Heart left ventricle (tissue), 13 donors: Measurements from ENCODE around the gene TMEM39A.

ENCODE experiments used
- POLR2A ChIP-seq, 2 donors: fragments of 450-650 bp; IDR thresholded peaks; one replicate each; pipeline ENCODE4 v1.6.1; 2017; ENCODE audit warnings: antibody characterized with exemption in 2 of 2, mild to moderate bottlenecking in 2 of 2, moderate library complexity in 2 of 2
- TF ChIP-seq, protein P1 (sequence below), 12 donors: fragments of 200-600 bp; sonication (generic) in 4 of 12; IDR thresholded peaks; one replicate each; pipeline versions ENCODE4 v1.5.0 to v1.8.0; 2018 to 2022; ENCODE audit warnings: antibody characterized with exemption in 12 of 12, mild to moderate bottlenecking in 5 of 12
- donor health status: ischemic (EF 13 %, LVEDD 7.1; RV severe dilation, severe dysfunction).
- donor health status: DM: no; HTN: yes; CAD: no.
- donor health status: DM: no; HTN: no; CAD: no.
- donor health status: ischemic (EF 25% LVEDD 6.9; RV normal size, moderate dysfunction).
- donor health status: ischemic (EF 25% LVEDD 5.7; RV mildly dilated, moderate dysfunction).
- donor health status: ischemic (EF 35%, LVEDD 5.7; RV mildly dilated, moderate dysfunction).
- donor health status: nonischemic (EF 11% LVEDD 7.7; RV severe dilation, severe dysfunction).
- donor health status: DM: yes; HTN: yes; CAD: no.
- donor health status: PGD.
- donor health status: ischemic (EF 29% LVEDD 5.4; RV normal size, mild dysfunction).
- donor health status: nonischemic (EF 23%, LVEDD 6.1; RV moderate dilation, normal function).

DNA sequence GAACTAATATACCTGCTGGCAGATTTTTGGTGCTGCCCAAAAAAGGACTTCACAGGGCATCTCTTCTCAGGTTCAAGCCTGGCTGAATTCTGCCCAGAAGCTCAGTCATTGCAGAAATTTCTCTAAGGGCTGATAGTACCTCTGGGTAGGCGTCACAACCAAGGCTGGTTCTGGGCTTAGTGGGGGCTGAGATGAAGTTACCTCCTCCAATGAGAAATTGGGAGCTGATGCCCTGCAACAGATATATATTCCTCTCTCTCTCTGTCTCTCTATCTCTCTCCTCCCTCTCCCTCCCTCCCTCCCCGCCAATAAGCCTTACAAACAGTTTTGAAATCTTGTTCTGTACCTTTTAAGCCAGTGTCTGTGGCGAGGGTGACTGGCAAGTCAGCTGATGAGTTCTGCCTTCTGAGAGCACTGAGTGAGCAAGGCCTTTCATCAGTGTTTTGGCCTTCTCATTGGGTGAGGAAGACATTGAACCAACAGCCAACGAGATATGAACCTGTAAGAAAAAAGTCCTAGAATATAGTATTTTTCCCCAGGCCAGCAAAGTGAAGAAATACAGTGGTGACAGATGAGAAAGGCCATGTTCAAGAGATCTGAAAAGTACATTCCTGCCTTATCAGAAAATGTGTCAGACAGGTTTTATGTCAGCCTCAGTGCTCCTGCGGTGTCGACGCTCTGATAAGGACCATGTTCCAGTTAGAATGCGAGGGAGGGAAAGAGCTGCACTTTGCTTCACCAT, 45.5 kb downstream of the TMEM39A start:
- TF ChIP-seq POLR2A (IDR thresholded peaks at IDR 0.05): no peak
- TF ChIP-seq, protein P1, sequence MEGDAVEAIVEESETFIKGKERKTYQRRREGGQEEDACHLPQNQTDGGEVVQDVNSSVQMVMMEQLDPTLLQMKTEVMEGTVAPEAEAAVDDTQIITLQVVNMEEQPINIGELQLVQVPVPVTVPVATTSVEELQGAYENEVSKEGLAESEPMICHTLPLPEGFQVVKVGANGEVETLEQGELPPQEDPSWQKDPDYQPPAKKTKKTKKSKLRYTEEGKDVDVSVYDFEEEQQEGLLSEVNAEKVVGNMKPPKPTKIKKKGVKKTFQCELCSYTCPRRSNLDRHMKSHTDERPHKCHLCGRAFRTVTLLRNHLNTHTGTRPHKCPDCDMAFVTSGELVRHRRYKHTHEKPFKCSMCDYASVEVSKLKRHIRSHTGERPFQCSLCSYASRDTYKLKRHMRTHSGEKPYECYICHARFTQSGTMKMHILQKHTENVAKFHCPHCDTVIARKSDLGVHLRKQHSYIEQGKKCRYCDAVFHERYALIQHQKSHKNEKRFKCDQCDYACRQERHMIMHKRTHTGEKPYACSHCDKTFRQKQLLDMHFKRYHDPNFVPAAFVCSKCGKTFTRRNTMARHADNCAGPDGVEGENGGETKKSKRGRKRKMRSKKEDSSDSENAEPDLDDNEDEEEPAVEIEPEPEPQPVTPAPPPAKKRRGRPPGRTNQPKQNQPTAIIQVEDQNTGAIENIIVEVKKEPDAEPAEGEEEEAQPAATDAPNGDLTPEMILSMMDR (IDR thresholded peaks at IDR 0.05): no peak
